Measurements from ENCODE around the gene TNS3.

- no peak for TF ChIP-seq FOXK1 (CRISPR knock-in tag; IDR thresholded peaks at IDR 0.05; ENCODE audit: borderline replicate concordance)
- no peak for TF ChIP-seq ZNF274 (IDR thresholded peaks at IDR 0.05; ENCODE audit: borderline replicate concordance, low read depth, low read length)
Measured at GRCh38 chr7:47548546-47548945, 33.4 kb downstream of the TNS3 start.
